NK-92 (cell line): ENCODE results near the gene NFYC.

ENCODE experiments used
- DNase-seq: peaks from one replicate; lab custom pipeline; 2025; ENCODE audit not compliant: unreplicated experiment; lab: John Stamatoyannopoulos, UW

Gene NFYC

DNA sequence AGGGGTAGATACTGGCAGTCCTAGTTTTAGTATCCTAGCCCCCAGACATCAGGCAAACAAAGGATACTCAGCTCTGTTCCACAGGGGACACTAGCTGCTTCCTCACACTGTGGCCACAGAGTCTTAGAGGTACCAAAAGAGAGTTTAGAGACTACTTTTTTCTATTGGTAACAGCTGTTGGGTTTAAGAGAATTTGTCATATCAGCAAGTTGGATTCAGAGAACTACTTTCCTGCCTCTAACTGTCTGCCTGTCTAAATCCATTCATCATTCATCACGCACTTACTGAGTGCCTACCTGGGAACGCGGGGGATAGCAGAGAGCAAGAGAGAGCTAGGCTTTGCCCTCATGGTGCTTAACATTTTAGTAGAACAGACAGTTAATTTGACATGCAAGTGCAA, 65.0 kb downstream of the NFYC start:
- no peak for DNase-seq

DNA sequence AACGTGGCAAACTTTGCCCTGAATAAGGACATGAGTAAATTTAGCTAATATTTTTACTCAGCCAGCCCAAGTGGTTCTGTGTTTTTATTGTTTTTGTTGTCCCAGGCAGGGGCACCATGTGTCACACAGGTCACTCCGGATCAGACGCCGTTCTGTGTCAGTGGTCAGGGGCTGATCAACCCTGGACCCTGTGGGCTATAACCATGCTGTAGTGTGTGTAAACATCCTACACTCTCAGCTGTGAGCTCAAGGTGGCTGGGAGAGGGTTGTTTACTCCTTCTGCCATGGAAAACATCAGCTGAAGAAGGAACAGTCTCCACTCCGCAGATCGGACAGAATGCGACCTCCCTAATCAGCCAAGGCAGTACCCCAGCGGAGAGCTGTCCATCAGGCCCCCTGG, 65.6 kb downstream of the NFYC start:
- no peak for DNase-seq

GRCh38 chr1:40758004-40758403, 66.5 kb downstream of the NFYC start:
- no peak for DNase-seq

- DNase-seq = no peak
Observed at GRCh38 chr1:40758578-40759343, 67.3 kb downstream of the NFYC start.

DNA sequence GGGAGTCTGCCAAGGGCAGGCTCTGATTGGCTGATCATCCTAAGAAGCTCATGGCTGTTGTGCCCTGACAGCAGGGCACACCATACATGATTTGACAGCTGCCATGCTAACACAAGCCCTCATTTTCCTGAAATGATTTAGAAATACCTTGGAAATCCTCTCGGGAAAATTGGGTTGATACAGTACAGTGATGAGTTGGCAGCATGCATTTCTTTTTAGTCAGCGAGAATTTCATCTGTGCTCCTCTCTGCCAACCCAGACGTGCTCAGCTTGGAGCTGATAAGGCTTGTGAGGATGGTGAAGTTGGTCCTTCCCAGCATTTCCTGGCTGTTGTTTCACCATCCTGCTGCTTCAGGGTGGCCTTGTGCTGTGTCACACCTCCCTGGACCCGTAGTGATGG, 69.5 kb downstream of the NFYC start:
- DNase-seq = no peak

DNA sequence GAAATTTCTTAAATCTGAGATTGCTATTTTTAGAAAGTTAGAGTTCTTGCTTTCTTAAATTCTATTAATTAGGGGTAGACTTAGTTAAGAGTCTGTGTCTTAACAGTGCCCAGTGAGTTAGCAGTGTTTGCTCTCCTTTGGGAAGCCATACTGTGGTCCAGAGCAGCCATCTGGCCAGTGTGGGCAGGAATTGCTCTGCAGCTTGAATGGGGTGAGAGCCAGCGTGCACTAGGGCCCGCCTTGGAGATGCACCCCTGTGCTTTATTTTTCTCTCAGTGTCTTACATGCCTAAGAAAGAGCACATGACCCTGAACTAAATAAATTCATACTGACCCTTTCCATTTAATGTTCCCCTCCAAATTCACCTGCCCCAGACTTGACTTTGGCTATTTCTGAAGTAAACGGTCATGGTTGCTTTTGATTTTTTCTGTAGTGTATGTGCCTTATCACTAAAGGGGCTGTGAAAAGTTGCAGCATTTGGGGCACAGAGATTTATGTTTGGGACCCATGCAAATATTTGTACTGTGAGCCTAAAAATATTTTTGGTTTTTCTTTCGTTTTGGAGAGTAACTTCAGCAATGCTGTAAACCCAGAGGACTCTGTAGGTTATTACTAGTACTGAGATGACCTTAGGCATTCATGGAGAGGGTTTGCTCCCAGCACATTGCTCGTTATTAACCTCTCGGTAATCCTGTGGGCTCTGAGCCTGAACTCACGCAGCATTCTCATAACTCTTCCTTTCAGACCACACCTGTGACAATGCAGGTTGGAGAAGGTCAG, 70.8 kb downstream of the NFYC start:
- no peak for DNase-seq

DNA sequence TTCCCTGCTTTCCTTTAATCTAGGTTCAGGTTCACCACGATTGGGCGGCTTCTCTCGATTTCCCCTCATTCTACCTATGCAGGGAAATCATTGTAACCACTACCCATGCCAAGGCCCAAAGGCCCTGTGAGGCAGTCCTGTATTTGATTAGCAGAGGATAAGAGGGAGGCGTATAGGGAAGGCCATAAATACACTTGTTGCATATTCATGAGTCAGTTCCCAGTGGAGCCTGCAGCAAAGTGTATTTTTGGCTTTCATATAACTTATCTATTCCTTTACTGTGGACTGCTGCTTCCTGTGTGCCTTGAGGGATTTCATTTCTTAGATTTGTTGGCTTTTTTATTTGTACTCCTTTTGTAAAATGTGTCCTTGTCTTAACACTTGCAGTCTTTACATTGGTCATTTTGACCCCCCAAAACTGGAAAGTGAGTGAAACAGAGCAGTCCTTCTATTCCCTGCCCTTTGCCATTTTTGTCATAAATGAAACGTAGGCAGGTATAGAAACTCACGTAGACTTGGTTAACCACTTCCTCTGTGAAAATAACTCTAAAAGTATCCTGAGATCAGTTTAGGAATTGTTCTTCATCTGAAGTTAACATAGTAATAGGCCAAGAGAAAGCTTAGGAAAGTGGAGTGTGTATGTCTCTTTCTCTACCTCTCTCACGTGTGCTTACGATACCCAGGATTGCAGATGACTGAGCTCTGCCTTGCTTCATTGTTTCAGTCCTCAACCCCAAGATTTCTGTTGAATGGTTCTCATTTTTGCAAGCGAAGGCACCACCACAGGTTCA, 72.4 kb downstream of the NFYC start:
- DNase-seq = no peak

- no peak for DNase-seq
Observed at GRCh38 chr1:40764981-40765380, 73.5 kb downstream of the NFYC start.

DNA sequence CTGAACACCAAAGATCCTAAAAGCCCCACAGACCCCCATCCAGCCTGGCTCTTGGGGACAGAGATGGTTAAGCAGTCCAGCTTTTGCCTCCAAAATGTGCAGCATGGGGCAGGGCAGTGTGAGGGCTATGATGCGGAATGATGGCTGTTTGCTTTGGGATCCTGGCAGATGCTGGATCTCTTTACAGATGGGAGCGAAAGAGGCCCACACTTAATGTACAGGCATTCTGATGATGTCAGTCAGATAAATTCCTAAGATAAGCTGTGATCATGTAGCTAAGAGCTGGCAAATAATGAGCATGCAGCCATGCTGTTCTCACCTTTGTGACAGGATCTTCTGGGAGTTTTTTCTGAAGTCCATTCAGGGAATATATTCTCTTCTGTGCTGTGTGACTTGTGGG, 74.5 kb downstream of the NFYC start:
- DNase-seq = no peak

GRCh38 chr1:40766560-40766959, 75.1 kb downstream of the NFYC start:
- DNase-seq = no peak

DNA sequence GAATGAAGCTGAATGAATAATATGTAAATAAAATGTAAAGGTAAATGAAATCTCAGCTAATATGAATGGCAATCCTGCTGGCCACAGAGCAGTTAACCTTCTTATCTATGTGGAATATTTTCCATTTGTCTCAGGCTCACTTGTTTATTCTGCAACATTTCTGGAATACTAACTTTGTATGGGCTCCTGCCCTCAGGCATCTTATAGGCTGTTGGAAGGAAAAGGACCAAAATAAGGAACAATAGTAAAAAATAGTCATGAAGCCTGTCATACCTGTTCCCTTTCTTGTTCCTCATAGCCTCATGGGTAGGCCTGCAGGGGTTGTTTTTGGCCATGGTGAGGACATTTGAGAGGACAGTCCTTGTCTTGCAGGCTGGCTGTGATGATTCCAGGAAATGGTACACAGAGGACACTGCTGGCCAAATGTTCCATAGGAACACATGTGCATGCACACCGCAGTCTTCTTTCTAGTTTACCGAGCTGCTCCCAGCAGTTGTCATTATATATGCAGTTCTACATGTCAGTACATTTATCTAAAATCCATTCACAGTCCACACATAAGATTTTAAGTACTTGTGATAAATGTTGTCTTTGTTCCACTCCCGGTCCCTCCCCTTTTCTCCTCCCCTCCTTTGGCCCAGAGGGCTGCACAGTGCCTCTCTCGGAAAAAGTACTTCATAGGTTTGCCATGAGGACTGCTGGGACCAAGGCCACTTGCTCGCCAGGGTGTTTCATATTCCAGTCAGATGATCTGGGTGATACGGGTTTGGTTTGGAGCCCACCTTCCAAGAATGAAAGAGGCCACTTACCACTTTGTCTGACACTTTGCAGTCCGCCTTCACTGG, 76.9 kb downstream of the NFYC start:
- DNase-seq = no peak

GRCh38 chr1:40769815-40770214, 78.3 kb downstream of the NFYC start:
- no peak for DNase-seq

- DNase-seq = no peak
Observed at GRCh38 chr1:40770296-40771070, 79.0 kb downstream of the NFYC start.

DNA sequence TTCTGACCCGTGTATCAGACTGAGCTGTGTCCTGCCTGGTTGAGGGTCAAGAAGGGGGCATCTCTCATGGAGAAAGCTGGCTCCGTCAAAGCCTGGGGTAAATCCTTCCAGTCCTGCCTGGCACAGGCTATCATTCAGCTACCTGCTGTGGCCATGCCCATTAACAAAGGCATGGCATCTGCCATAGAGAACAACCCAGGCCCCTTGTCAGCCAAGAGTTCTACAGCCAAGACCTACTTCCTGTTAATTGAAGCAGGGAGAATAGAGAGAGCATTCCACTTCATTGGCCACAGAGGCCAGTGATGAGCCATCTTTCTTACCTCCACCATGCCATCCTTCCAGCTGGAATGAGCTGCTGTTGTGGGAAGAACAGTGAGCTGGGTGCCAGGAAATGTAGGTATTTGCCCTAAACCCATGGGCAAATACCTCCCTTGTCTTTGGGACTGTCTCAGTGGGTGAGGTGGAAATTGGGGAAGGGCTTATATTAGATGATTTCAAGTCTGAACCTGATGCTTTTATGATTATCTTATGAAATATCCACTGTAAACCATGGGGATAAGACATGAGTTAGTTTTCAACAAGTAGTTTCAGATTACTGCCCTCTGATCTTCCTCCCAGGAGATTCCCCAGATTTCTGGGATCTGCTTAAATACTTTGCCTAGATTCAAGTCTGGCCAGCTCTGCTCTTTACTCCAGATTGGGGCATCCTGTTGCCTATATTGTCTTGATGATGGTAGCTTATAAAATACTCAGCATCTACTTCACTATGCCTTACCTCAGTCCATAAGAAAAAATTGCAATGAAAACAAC, 80.8 kb downstream of the NFYC start:
- DNase-seq = no peak

DNA sequence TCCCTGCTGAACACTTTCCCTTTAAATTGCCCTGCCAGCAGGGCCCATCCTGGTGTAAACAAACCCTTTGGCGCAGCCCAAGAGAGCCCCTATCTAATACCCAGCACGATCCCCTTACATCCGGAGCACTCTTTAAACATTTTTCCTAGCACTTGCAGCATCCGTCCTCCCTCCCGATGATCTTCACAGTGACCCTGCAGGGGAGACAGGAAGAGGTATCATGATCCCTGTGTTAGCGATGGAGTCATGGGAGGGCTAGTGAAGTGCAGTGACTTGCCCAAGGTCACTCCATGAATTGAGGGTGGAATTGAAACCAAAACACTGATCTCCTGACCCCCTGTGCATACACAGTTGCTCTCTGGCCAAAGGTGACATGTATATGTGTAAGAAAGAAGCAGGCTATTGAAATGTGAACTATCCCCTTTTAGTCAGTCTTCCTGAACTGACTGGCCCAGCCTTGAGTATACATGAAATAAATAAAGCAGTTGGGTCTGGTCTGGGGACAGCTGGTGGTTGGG, 82.3 kb downstream of the NFYC start:
- DNase-seq = no peak

DNA sequence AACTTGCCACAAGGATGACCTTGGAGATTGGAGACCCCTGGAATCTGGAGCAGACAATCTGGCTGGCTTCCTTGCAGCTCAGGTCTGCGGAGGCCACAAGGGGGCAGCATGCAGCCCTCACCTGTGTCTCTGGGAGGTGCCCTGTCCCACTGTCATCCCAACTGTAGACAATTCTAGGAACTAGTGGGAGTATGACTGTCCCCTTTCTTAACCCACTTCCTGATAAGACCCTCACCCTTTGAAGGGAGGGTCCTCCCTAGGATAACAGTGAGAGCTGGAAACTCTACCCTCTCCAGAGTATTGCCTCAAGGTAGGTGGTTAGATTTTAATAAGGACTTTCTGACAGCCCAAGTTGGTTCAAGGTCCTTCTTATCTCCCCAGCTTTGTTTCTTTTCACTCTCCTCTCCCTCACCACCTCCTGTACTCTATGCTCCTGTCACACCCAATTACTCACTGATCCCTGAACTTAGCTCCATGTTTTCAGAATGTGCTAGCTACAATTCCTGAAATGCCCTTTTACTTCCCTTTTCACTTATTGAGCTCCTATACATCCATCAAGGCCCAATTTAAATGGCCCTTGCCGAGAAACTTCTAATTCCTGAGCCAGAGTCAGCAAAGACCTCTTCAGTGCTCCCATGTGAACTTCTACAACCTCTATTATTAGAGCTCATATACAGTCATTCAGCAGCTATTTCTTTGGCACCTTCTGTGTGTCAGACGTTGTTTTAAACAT, 82.9 kb downstream of the NFYC start:
- DNase-seq = no peak

DNA sequence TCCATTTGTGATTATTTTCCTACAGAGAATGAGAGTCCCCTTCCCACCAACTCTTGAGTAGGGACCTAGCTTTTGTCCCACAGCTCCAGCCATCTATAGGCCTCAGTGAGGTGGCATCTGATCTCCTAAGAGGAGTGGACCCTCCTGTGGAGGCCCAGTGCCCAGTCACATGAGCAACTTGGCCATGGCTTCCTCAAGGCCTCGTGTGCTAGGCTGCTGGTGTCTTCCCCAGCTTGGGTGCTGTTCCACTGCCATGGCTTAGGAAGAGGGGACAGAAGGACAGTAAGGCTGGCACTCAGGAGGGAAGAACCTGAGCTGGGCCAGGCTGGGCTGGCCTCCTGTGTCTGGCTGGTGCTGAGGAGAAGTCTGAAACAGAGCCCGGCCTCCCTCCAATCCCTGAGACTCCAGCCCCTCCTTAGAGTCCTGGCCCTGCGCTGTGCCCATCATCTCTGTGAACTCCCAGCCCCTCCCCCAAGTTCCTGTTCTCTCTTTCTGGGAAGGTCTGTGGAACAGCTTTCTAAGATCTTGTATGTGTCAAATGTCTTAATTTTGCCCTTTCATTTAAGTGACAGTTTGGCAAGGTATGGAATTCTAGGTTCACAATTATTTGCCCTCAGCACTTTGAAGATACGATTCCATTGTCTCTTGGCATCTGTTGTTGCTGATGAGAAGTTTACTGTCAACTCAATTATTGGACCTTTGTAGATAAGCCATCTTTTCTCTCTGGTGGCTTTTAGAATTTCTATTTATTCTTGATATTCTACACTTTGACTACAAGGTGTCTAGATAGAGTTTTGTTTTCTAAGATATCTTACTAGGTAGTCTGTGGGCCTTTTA, 85.0 kb downstream of the NFYC start:
- no peak for DNase-seq
